Vagina (tissue), 2 donors: Measurements from ENCODE around the gene TEX44.

Experiments
- POLR2A ChIP-seq, 2 donors: fragments of 450-650 bp; IDR thresholded peaks; one replicate each; pipeline ENCODE4 v1.6.1; 2017; ENCODE audit warnings: antibody characterized with exemption in 2 of 2, mild to moderate bottlenecking in 2 of 2, moderate library complexity in 2 of 2
- POLR2AphosphoS5 ChIP-seq, 2 donors: sonication (generic); formaldehyde crosslinking; IDR thresholded peaks; one replicate each; pipeline ENCODE4 v1.9.0; 2017; ENCODE audit warnings: antibody characterized with exemption in 2 of 2, mild to moderate bottlenecking in 2 of 2, low read depth in 1 of 2; ENCODE audit not compliant: insufficient read depth in 1 of 2
- TF ChIP-seq, protein P1 (sequence below), 3 experiments: fragments of 450-650 bp in 2 of 3; fragments of 200-600 bp in 1 of 3; sonication (generic) in 1 of 3; IDR thresholded peaks; one replicate each; pipeline ENCODE4 v1.5.1; 2017 to 2019; ENCODE audit warnings: antibody characterized with exemption in 3 of 3, mild to moderate bottlenecking in 2 of 3, moderate library complexity in 2 of 3

GRCh38 chr2:231604685-231605606 is 12.3 kb downstream of the TEX44 start:
- TF ChIP-seq POLR2A (IDR thresholded peaks at IDR 0.05) (no peak), POLR2AphosphoS5 (IDR thresholded peaks at IDR 0.05; ENCODE audit: insufficient read depth in 1 of 2, low read depth in 1 of 2) (peak; percentile 62 to 93)
- TF ChIP-seq, protein P1, sequence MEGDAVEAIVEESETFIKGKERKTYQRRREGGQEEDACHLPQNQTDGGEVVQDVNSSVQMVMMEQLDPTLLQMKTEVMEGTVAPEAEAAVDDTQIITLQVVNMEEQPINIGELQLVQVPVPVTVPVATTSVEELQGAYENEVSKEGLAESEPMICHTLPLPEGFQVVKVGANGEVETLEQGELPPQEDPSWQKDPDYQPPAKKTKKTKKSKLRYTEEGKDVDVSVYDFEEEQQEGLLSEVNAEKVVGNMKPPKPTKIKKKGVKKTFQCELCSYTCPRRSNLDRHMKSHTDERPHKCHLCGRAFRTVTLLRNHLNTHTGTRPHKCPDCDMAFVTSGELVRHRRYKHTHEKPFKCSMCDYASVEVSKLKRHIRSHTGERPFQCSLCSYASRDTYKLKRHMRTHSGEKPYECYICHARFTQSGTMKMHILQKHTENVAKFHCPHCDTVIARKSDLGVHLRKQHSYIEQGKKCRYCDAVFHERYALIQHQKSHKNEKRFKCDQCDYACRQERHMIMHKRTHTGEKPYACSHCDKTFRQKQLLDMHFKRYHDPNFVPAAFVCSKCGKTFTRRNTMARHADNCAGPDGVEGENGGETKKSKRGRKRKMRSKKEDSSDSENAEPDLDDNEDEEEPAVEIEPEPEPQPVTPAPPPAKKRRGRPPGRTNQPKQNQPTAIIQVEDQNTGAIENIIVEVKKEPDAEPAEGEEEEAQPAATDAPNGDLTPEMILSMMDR (IDR thresholded peaks at IDR 0.05) = peak in 1 of 3 experiments; percentile 33
